Body of pancreas (tissue), 4 donors: ENCODE results near the gene ALLC.

ENCODE experiments used
- CTCF ChIP-seq, 7 experiments: fragments of 450-650 bp in 4 of 7; fragments of 200-600 bp in 3 of 7; sonication (generic) in 3 of 7; IDR thresholded peaks; one replicate each; pipeline ENCODE4 v1.5.1; 2016 to 2019; ENCODE audit warnings: antibody characterized with exemption in 7 of 7
- POLR2A ChIP-seq, 3 donors: fragments of 450-650 bp; IDR thresholded peaks; one replicate each; pipeline ENCODE4 v1.6.1; 2016; ENCODE audit warnings: antibody characterized with exemption in 3 of 3, mild to moderate bottlenecking in 2 of 3

- TF ChIP-seq POLR2A (IDR thresholded peaks at IDR 0.05) (no peak), CTCF (IDR thresholded peaks at IDR 0.05) (no peak)
These were observed 45.9 kb downstream of the ALLC start for GRCh38 chr2:3703757-3704355.
